GM23338 (cell line): ENCODE measurements around the gene IFNB1. TPM values are rescaled to one million over a fixed set of nuclear protein-coding genes. Genes with fewer than 3 reads are reported as not detected.
A peak's percentile ranks its signal among the peaks of the same experiment; 100 is the strongest.

Experiments used
- ATAC-seq: fragments of 200-7000 bp; cut with Tn5 transposase; 3 replicates; pipeline ENCODE4 v1.9.1; 2020
- DNase-seq: peaks from one replicate; pipeline ENCODE4 v3.0.0-alpha.2; 2015; ENCODE audit warnings: low spot score
- H2AFZ ChIP-seq: fragments of 200-600 bp; sonication (generic); 2 replicates; pipeline ENCODE4 v1.8.0; 2016; ENCODE audit warnings: antibody characterized with exemption, mild to moderate bottlenecking, moderate library complexity
- H3F3A ChIP-seq: fragments of 200-600 bp; sonication (generic); replicated peaks from 2 replicates; pipeline ENCODE4 v1.8.0; 2017; ENCODE audit warnings: antibody characterized with exemption, mixed run types, low read depth
- H3K27ac ChIP-seq: fragments of 200-600 bp; sonication (generic); 2 replicates; pipeline ENCODE4 v1.6.1; 2016; ENCODE audit warnings: low read depth
- H3K27me3 ChIP-seq: fragments of 200-600 bp; sonication (generic); 2 replicates; pipeline ENCODE4 v1.8.0; 2016; ENCODE audit warnings: mild to moderate bottlenecking, mixed run types, moderate library complexity; ENCODE audit not compliant: insufficient read depth
- H3K36me3 ChIP-seq: fragments of 200-600 bp; sonication (generic); 2 replicates; pipeline ENCODE4 v1.8.0; 2016; ENCODE audit warnings: mild to moderate bottlenecking; ENCODE audit not compliant: insufficient read depth
- H3K4me1 ChIP-seq: fragments of 200-600 bp; sonication (generic); 2 replicates; pipeline ENCODE4 v1.8.0; 2016; ENCODE audit warnings: mild to moderate bottlenecking, moderate library complexity; ENCODE audit not compliant: insufficient read depth
- H3K4me2 ChIP-seq: fragments of 200-600 bp; sonication (generic); 2 replicates; pipeline ENCODE4 v1.7.1; 2017; ENCODE audit warnings: mixed run types
- H3K4me3 ChIP-seq: fragments of 200-600 bp; sonication (generic); 2 replicates; pipeline ENCODE4 v1.6.1; 2016; ENCODE audit warnings: mixed run types
- H3K79me2 ChIP-seq: fragments of 200-600 bp; sonication (generic); replicated peaks from 2 replicates; pipeline ENCODE4 v1.8.0; 2017; ENCODE audit warnings: mild to moderate bottlenecking; ENCODE audit not compliant: insufficient read depth
- H3K9me2 ChIP-seq: fragments of 200-600 bp; sonication (generic); 2 replicates; pipeline ENCODE4 v1.8.0; 2017; ENCODE audit not compliant: insufficient read depth
- H4K20me1 ChIP-seq: fragments of 200-600 bp; sonication (generic); replicated peaks from 2 replicates; pipeline ENCODE4 v1.8.0; 2017; ENCODE audit warnings: mild to moderate bottlenecking; ENCODE audit not compliant: insufficient read depth
- H3K27ac Mint-ChIP-seq: 2 replicates; pipeline ENCODE4 v1.8.0; 2020; ENCODE audit warnings: inconsistent platforms, mild to moderate bottlenecking, moderate library complexity, mixed read lengths
- H3K27me3 Mint-ChIP-seq: 3 replicates; pipeline ENCODE4 v1.8.0; 2022; ENCODE audit warnings: low read depth, mild to moderate bottlenecking, moderate library complexity, mixed read lengths, inconsistent platforms; ENCODE audit not compliant: insufficient read depth, poor library complexity
- H3K36me3 Mint-ChIP-seq: 3 replicates; pipeline ENCODE4 v1.8.0; 2021; ENCODE audit warnings: low read depth, mild to moderate bottlenecking, inconsistent platforms, moderate library complexity, mixed read lengths
- H3K4me1 Mint-ChIP-seq: 3 replicates; pipeline ENCODE4 v1.8.0; 2020; ENCODE audit warnings: mild to moderate bottlenecking, inconsistent platforms, mixed read lengths
- H3K4me3 Mint-ChIP-seq: 3 replicates; pipeline ENCODE4 v1.8.0; 2021; ENCODE audit warnings: moderate library complexity, mild to moderate bottlenecking, inconsistent platforms, mixed read lengths
- H3K9me3 Mint-ChIP-seq: 3 replicates; pipeline ENCODE4 v1.8.0; 2020; ENCODE audit warnings: moderate library complexity, mild to moderate bottlenecking, inconsistent platforms, mixed read lengths
- CREB1 ChIP-seq: fragments of 250-450 bp; sonication (Bioruptor Pico); IDR thresholded peaks from 2 replicates; pipeline ENCODE4 v1.5.0; 2020; ENCODE audit warnings: low read depth, mild to moderate bottlenecking, moderate library complexity
- CTCF ChIP-seq, 2 experiments: fragments of 200-600 bp in 1 of 2; sonication (generic) in 1 of 2; conservative IDR thresholded peaks; 2 replicates each; pipeline versions ENCODE4 v1.5.1 to v1.6.1; 2016 to 2017; ENCODE audit warnings: antibody characterized with exemption in 2 of 2, low read depth in 2 of 2, mild to moderate bottlenecking in 2 of 2, moderate library complexity in 1 of 2
- ETS1 ChIP-seq: IDR thresholded peaks from 2 replicates; pipeline ENCODE4 v1.6.1; 2016; ENCODE audit warnings: antibody characterized with exemption
- EZH2 ChIP-seq: fragments of 200-600 bp; sonication (generic); IDR thresholded peaks from one replicate; pipeline ENCODE4 v1.8.0; 2017; ENCODE audit warnings: antibody characterized with exemption, mild to moderate bottlenecking, low read depth; ENCODE audit not compliant: unreplicated experiment
- EZH2phosphoT487 ChIP-seq: fragments of 200-600 bp; sonication (generic); IDR thresholded peaks from one replicate; pipeline ENCODE4 v1.8.1; 2018; ENCODE audit warnings: antibody characterized with exemption; ENCODE audit not compliant: unreplicated experiment
- JUNB ChIP-seq: IDR thresholded peaks from one replicate; pipeline ENCODE4 v1.6.1; 2016; ENCODE audit warnings: antibody characterized with exemption; ENCODE audit not compliant: unreplicated experiment
- NANOG ChIP-seq: IDR thresholded peaks from 2 replicates; pipeline ENCODE4 v1.6.1; 2016; ENCODE audit warnings: antibody characterized with exemption, borderline replicate concordance
- POLR2AphosphoS5 ChIP-seq: IDR thresholded peaks from 2 replicates; pipeline ENCODE4 v1.6.1; 2016; ENCODE audit warnings: antibody characterized with exemption, low read depth
- STAT1 ChIP-seq: IDR thresholded peaks from one replicate; pipeline ENCODE4 v1.6.1; 2016; ENCODE audit warnings: antibody characterized with exemption; ENCODE audit not compliant: unreplicated experiment
- ZNF114 ChIP-seq: fragments of 250-450 bp; sonication (Bioruptor Pico); IDR thresholded peaks from 2 replicates; pipeline ENCODE4 v1.5.0; 2020; ENCODE audit warnings: mild to moderate bottlenecking, moderate library complexity
- ZNF331 ChIP-seq: fragments of 250-450 bp; sonication (Bioruptor Pico); IDR thresholded peaks from 2 replicates; pipeline ENCODE4 v1.5.0; 2020; ENCODE audit warnings: low read depth, mild to moderate bottlenecking, moderate library complexity
- polyA plus RNA-seq: library from polyadenylated mRNA; unstranded; fragments of >200 nt; fragmentation: Nextera tagmentation; extraction: Ambion mirVana; gene quantifications from 2 replicates; pipeline ENCODE4 v1.2.1, GENCODE V29; 2016
- total RNA-seq: library from RNA; depleted of rRNA; stranded (reverse); fragments of >200 nt; shearing (Covaris generic); gene quantifications from 2 replicates; pipeline ENCODE4 v1.2.3, GENCODE V29; 2014
- TF ChIP-seq, protein P1 (sequence below): IDR thresholded peaks from one replicate; pipeline ENCODE4 v1.6.1; 2018; ENCODE audit warnings: antibody characterized with exemption; ENCODE audit not compliant: unreplicated experiment
- TF ChIP-seq, protein P2 (sequence below): fragments of 250-450 bp; sonication (Bioruptor Pico); IDR thresholded peaks from 2 replicates; pipeline ENCODE4 v1.5.0; 2020; ENCODE audit warnings: mild to moderate bottlenecking, moderate library complexity

Gene IFNB1
- total and polyA plus RNA-seq, 2 experiments from 2014 or later: not detected

DNA sequence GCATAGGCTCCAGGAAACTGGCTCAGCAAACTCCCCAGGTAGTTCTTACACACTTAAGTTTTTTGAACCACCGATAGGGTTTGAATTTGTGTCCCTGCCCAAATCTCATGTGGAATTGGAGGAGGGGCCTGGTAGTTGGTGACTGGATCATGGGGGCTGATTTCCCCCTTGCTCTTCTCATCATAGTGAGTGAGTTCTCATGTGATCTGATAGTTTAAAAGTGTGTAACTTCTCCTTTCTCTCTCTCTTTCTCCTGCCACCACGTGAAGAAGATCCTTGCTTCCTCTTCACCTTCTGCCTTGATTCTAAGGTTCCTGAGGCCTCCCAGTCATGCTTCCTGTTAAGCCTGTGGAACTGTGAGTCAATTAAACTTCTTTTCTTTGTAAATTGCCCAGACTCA, 23.9 kb downstream of the IFNB1 start:
- H3K27ac Mint-ChIP-seq: no peak overlapping the region
- DNase-seq: no peak
- TF ChIP-seq POLR2AphosphoS5 (no peak), EZH2 (no peak), CTCF (conservative IDR thresholded peaks at IDR 0.05; ENCODE audit: low read depth in 2 of 2) (no peak), EZH2phosphoT487 (no peak), ETS1 (no peak), ZNF114 (CRISPR knock-in tag) (no peak), NANOG (no peak), CREB1 (CRISPR knock-in tag) (no peak), JUNB (no peak), ZNF331 (CRISPR knock-in tag) (no peak), STAT1 (no peak)
- TF ChIP-seq, protein P1, sequence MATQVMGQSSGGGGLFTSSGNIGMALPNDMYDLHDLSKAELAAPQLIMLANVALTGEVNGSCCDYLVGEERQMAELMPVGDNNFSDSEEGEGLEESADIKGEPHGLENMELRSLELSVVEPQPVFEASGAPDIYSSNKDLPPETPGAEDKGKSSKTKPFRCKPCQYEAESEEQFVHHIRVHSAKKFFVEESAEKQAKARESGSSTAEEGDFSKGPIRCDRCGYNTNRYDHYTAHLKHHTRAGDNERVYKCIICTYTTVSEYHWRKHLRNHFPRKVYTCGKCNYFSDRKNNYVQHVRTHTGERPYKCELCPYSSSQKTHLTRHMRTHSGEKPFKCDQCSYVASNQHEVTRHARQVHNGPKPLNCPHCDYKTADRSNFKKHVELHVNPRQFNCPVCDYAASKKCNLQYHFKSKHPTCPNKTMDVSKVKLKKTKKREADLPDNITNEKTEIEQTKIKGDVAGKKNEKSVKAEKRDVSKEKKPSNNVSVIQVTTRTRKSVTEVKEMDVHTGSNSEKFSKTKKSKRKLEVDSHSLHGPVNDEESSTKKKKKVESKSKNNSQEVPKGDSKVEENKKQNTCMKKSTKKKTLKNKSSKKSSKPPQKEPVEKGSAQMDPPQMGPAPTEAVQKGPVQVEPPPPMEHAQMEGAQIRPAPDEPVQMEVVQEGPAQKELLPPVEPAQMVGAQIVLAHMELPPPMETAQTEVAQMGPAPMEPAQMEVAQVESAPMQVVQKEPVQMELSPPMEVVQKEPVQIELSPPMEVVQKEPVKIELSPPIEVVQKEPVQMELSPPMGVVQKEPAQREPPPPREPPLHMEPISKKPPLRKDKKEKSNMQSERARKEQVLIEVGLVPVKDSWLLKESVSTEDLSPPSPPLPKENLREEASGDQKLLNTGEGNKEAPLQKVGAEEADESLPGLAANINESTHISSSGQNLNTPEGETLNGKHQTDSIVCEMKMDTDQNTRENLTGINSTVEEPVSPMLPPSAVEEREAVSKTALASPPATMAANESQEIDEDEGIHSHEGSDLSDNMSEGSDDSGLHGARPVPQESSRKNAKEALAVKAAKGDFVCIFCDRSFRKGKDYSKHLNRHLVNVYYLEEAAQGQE: no peak
- TF ChIP-seq, protein P2, sequence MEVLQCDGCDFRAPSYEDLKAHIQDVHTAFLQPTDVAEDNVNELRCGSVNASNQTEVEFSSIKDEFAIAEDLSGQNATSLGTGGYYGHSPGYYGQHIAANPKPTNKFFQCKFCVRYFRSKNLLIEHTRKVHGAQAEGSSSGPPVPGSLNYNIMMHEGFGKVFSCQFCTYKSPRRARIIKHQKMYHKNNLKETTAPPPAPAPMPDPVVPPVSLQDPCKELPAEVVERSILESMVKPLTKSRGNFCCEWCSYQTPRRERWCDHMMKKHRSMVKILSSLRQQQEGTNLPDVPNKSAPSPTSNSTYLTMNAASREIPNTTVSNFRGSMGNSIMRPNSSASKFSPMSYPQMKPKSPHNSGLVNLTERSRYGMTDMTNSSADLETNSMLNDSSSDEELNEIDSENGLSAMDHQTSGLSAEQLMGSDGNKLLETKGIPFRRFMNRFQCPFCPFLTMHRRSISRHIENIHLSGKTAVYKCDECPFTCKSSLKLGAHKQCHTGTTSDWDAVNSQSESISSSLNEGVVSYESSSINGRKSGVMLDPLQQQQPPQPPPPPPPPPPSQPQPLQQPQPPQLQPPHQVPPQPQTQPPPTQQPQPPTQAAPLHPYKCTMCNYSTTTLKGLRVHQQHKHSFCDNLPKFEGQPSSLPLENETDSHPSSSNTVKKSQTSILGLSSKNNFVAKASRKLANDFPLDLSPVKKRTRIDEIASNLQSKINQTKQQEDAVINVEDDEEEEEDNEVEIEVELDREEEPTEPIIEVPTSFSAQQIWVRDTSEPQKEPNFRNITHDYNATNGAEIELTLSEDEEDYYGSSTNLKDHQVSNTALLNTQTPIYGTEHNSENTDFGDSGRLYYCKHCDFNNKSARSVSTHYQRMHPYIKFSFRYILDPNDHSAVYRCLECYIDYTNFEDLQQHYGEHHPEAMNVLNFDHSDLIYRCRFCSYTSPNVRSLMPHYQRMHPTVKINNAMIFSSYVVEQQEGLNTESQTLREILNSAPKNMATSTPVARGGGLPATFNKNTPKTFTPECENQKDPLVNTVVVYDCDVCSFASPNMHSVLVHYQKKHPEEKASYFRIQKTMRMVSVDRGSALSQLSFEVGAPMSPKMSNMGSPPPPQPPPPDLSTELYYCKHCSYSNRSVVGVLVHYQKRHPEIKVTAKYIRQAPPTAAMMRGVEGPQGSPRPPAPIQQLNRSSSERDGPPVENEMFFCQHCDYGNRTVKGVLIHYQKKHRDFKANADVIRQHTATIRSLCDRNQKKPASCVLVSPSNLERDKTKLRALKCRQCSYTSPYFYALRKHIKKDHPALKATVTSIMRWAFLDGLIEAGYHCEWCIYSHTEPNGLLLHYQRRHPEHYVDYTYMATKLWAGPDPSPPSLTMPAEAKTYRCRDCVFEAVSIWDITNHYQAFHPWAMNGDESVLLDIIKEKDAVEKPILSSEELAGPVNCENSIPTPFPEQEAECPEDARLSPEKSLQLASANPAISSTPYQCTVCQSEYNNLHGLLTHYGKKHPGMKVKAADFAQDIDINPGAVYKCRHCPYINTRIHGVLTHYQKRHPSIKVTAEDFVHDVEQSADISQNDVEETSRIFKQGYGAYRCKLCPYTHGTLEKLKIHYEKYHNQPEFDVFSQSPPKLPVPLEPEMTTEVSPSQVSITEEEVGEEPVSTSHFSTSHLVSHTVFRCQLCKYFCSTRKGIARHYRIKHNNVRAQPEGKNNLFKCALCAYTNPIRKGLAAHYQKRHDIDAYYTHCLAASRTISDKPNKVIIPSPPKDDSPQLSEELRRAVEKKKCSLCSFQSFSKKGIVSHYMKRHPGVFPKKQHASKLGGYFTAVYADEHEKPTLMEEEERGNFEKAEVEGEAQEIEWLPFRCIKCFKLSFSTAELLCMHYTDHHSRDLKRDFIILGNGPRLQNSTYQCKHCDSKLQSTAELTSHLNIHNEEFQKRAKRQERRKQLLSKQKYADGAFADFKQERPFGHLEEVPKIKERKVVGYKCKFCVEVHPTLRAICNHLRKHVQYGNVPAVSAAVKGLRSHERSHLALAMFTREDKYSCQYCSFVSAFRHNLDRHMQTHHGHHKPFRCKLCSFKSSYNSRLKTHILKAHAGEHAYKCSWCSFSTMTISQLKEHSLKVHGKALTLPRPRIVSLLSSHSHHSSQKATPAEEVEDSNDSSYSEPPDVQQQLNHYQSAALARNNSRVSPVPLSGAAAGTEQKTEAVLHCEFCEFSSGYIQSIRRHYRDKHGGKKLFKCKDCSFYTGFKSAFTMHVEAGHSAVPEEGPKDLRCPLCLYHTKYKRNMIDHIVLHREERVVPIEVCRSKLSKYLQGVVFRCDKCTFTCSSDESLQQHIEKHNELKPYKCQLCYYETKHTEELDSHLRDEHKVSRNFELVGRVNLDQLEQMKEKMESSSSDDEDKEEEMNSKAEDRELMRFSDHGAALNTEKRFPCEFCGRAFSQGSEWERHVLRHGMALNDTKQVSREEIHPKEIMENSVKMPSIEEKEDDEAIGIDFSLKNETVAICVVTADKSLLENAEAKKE (CRISPR knock-in tag): no peak

More for the DNA sequence above, 23.9 kb downstream of the IFNB1 start:
- Histone ChIP-seq H3K79me2 (no peaks in the 10 kb centered on the region), H3K4me1 (no peaks in the 10 kb centered on the region), H3F3A (no peaks in the 10 kb centered on the region), H2AFZ (0 out of 2 replicates have a peak overlapping the region, but pooled peaks have one; percentile 23), H3K9me2 (0 out of 2 replicates have a peak, but pooled peaks cover 2% of the 10 kb centered on the region), H4K20me1 (no peaks in the 10 kb centered on the region), H3K36me3 (no peaks in the 10 kb centered on the region), H3K4me3 (no peak overlapping the region), H3K27me3 (no peaks in the 10 kb centered on the region), H3K27ac (no peak overlapping the region), H3K4me2 (no peak overlapping the region)
- H3K4me3 Mint-ChIP-seq: no peak overlapping the region
- H3K9me3 Mint-ChIP-seq: no peaks in the 10 kb centered on the region
- H3K4me1 Mint-ChIP-seq: no peaks in the 10 kb centered on the region; the same call in 2 of the 3 replicates
- H3K27me3 Mint-ChIP-seq: no peaks in the 10 kb centered on the region
- no peaks in the 10 kb centered on the region for H3K36me3 Mint-ChIP-seq
- no peak for ATAC-seq
